Measurements from ENCODE around the gene SLC12A8. TPM values are rescaled to one million over a fixed set of nuclear protein-coding genes. Genes with fewer than 3 reads are reported as not detected.

Gene SLC12A8
- total RNA-seq, 2 experiments from 2014 or later, result 0.36 to 0.38 TPM

DNA sequence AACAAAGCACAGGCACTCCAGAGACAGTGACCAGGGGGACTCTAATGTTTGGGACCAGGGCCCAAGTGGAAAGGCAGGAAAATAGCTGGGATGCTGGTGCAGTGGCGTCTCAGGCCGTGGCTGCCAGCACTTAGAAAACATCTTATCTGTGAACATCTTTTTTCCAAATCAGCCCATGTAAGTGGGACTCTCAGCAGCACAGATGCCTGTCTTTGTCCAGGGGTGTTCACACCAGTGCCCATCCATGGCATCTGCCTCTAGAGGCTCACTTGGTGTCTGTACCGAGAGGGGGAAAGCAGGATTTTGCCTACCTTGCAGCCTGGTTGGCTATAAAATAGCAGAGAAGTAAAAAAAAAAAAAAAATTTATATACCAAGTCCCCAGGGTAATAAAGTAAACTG is 26.7 kb downstream of the SLC12A8 start:
- Mint-ChIP-seq H3K27me3 (no peaks in the 10 kb centered on the region), H3K4me3 (no peak overlapping the region), H3K36me3 (ENCODE audit: low read depth) (no peaks in the 10 kb centered on the region), H3K9me3 (no peaks in the 10 kb centered on the region), H3K27ac (no peak overlapping the region), H3K4me1 (ENCODE audit: low read depth) (peaks cover 6% of the 10 kb centered on the region)
- DNase-seq, result no peak
- no peaks in the 10 kb centered on the region for H3K36me3 ChIP-seq (ENCODE audit: insufficient read depth, low read length)
- H3K9me3 ChIP-seq (ENCODE audit: control insufficient read depth in 1 of 2, insufficient read depth in 1 of 2, low read length in 2 of 2), result no peaks in the 10 kb centered on the region
- no peaks in the 10 kb centered on the region for H3K27me3 ChIP-seq (ENCODE audit: control insufficient read depth in 1 of 2, insufficient read depth in 2 of 2, low read length in 2 of 2)
- ATAC-seq (ENCODE audit: poor library complexity), result no peak
- H3K27ac ChIP-seq (ENCODE audit: low read depth in 1 of 2, low read length in 2 of 2), result no peak overlapping the region
- TF ChIP-seq, protein P1, sequence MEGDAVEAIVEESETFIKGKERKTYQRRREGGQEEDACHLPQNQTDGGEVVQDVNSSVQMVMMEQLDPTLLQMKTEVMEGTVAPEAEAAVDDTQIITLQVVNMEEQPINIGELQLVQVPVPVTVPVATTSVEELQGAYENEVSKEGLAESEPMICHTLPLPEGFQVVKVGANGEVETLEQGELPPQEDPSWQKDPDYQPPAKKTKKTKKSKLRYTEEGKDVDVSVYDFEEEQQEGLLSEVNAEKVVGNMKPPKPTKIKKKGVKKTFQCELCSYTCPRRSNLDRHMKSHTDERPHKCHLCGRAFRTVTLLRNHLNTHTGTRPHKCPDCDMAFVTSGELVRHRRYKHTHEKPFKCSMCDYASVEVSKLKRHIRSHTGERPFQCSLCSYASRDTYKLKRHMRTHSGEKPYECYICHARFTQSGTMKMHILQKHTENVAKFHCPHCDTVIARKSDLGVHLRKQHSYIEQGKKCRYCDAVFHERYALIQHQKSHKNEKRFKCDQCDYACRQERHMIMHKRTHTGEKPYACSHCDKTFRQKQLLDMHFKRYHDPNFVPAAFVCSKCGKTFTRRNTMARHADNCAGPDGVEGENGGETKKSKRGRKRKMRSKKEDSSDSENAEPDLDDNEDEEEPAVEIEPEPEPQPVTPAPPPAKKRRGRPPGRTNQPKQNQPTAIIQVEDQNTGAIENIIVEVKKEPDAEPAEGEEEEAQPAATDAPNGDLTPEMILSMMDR (IDR thresholded peaks at IDR 0.05), result no peak
- POLR2A ChIA-PET, result no interaction called here
- CTCF ChIA-PET, result no interaction called here
- intact Hi-C loops (cut with DNase I, micrococcal nuclease), result no loop called here
- H3K4me1 ChIP-seq (ENCODE audit: insufficient read depth, low read length), result no peaks in the 10 kb centered on the region
- no peak overlapping the region for H3K4me3 ChIP-seq (ENCODE audit: low read length)

DNA sequence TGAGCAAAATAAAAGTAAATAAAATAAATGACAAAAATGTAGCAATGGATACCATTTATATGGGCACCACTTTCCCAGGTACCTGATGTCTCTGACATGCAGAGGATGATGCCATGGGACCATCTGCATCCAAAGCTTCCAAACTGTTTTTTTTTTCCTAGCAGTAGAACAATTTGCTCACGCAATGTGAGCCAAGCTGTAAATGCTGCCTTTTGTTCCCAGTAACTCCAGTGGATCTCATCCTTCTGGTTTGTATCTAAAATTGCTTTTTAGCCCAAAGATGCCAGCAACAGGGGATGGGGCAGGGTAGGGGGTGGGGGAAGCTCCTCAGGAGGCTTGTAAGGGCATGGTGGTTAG is 32.7 kb downstream of the SLC12A8 start:
- H3K9me3 Mint-ChIP-seq, result no peaks in the 10 kb centered on the region
- no peak overlapping the region for H3K27ac Mint-ChIP-seq
- intact Hi-C loops (cut with DNase I, micrococcal nuclease), result no loop called here
- no peak overlapping the region for H3K4me3 Mint-ChIP-seq
- no peaks in the 10 kb centered on the region for H3K36me3 ChIP-seq (ENCODE audit: insufficient read depth, low read length)
- no peak overlapping the region for H3K27ac ChIP-seq (ENCODE audit: low read depth in 1 of 2, low read length in 2 of 2)
- ATAC-seq (ENCODE audit: poor library complexity) (no peak), DNase-seq (no peak)
- TF ChIP-seq, protein P1 (IDR thresholded peaks at IDR 0.05), result no peak
- no peak overlapping the region for H3K4me3 ChIP-seq (ENCODE audit: low read length)
- ChIA-PET POLR2A (no interaction called here), CTCF (no interaction called here)
- H3K27me3 Mint-ChIP-seq, result no peaks in the 10 kb centered on the region
- no peaks in the 10 kb centered on the region for H3K9me3 ChIP-seq (ENCODE audit: control insufficient read depth in 1 of 2, insufficient read depth in 1 of 2, low read length in 2 of 2)
- no peaks in the 10 kb centered on the region for H3K27me3 ChIP-seq (ENCODE audit: control insufficient read depth in 1 of 2, insufficient read depth in 2 of 2, low read length in 2 of 2)
- H3K4me1 ChIP-seq (ENCODE audit: insufficient read depth, low read length), result no peaks in the 10 kb centered on the region
- H3K4me1 Mint-ChIP-seq (ENCODE audit: low read depth), result no peaks in the 10 kb centered on the region
- no peaks in the 10 kb centered on the region for H3K36me3 Mint-ChIP-seq (ENCODE audit: low read depth)

DNA sequence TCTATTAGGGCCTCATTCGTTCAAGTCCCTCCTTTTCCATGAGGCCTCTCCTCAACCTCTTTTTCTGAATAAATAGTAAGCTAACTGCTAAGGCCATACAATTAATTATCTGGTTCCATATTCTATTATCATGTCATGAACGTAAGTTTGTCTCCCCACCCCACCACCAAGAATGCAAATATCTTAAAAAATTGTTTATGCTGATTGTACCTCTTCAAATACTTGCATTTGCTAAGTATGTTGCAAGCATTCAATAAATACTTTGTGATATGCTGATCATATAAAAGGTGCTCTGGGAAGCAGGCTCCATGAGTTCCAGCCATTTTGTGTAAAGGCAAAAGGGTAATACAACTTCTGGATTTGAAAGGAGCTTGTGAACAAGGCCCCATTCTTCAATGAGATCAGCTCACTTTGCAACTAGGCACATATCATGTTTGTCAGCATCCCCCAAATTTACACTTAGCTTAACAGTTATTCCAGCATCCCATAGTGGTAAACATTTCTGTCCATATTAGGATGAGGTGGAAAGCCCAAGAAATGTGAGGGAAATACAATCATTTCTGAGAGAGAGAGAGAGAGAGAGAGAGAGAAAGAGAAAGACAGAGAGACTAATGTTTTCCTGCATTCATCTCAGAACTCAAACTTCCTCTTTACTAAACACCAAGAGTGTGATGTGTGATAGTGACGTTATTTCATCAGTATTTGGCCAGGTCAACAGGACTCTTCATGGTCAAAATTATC is 33.2 kb downstream of the SLC12A8 start:
- no peaks in the 10 kb centered on the region for H3K36me3 Mint-ChIP-seq (ENCODE audit: low read depth)
- H3K4me1 Mint-ChIP-seq (ENCODE audit: low read depth), result no peaks in the 10 kb centered on the region
- H3K4me1 ChIP-seq (ENCODE audit: insufficient read depth, low read length), result no peaks in the 10 kb centered on the region
- H3K27me3 ChIP-seq (ENCODE audit: control insufficient read depth in 1 of 2, insufficient read depth in 2 of 2, low read length in 2 of 2), result no peaks in the 10 kb centered on the region
- H3K9me3 Mint-ChIP-seq, result no peaks in the 10 kb centered on the region
- ATAC-seq (ENCODE audit: poor library complexity) (no peak), DNase-seq (no peak)
- CTCF ChIA-PET, result no interaction called here
- H3K27ac ChIP-seq (ENCODE audit: low read depth in 1 of 2, low read length in 2 of 2), result no peak overlapping the region
- H3K27me3 Mint-ChIP-seq, result no peaks in the 10 kb centered on the region
- intact Hi-C loops (cut with DNase I, micrococcal nuclease), result no loop called here
- no peak overlapping the region for H3K4me3 Mint-ChIP-seq
- H3K27ac Mint-ChIP-seq, result no peak overlapping the region
- H3K9me3 ChIP-seq (ENCODE audit: control insufficient read depth in 1 of 2, insufficient read depth in 1 of 2, low read length in 2 of 2), result no peaks in the 10 kb centered on the region
- TF ChIP-seq, protein P1 (IDR thresholded peaks at IDR 0.05), result no peak
- POLR2A ChIA-PET, result no interaction called here
- H3K36me3 ChIP-seq (ENCODE audit: insufficient read depth, low read length), result no peaks in the 10 kb centered on the region
- H3K4me3 ChIP-seq (ENCODE audit: low read length), result no peak overlapping the region

Measured in CD4-positive, alpha-beta T cell (primary cell).